Glutamatergic neuron (in vitro differentiated cells): ENCODE results near the gene MRE11. TPM values are rescaled to one million over a fixed set of nuclear protein-coding genes. Genes with fewer than 3 reads are reported as not detected.
A peak's percentile ranks its signal among the peaks of the same experiment; 100 is the strongest.
"Not testable (repeated sequence)": the region's sequence is repeated elsewhere in the genome, so short reads cannot be mapped to it uniquely, and the experiment has no call there.

Experiments used
- DNase-seq: peaks from one replicate; pipeline ENCODE4 v3.0.0; 2022
- H3K27ac Mint-ChIP-seq: one replicate; pipeline ENCODE4 v1.8.0; 2020; ENCODE audit warnings: mild to moderate bottlenecking, mixed read lengths, inconsistent platforms; ENCODE audit not compliant: unreplicated experiment
- H3K27me3 Mint-ChIP-seq: one replicate; pipeline ENCODE4 v1.8.0; 2020; ENCODE audit warnings: mild to moderate bottlenecking, moderate library complexity, mixed read lengths, inconsistent platforms; ENCODE audit not compliant: unreplicated experiment
- H3K36me3 Mint-ChIP-seq: one replicate; pipeline ENCODE4 v1.8.0; 2020; ENCODE audit warnings: mild to moderate bottlenecking, mixed read lengths, inconsistent platforms; ENCODE audit not compliant: unreplicated experiment
- H3K4me1 Mint-ChIP-seq: one replicate; pipeline ENCODE4 v1.8.0; 2020; ENCODE audit warnings: mild to moderate bottlenecking, low read depth, mixed read lengths, inconsistent platforms; ENCODE audit not compliant: unreplicated experiment
- H3K4me3 Mint-ChIP-seq: one replicate; pipeline ENCODE4 v1.8.0; 2020; ENCODE audit warnings: mild to moderate bottlenecking, mixed read lengths, inconsistent platforms; ENCODE audit not compliant: unreplicated experiment
- H3K9me3 Mint-ChIP-seq: one replicate; pipeline ENCODE4 v1.8.0; 2020; ENCODE audit warnings: mild to moderate bottlenecking, moderate library complexity, mixed read lengths, inconsistent platforms; ENCODE audit not compliant: unreplicated experiment
- total RNA-seq: library from RNA; stranded (reverse); fragmentation: NEBNext Ultra II Directional; extraction: Animal tissue kit (Norgen Biotek cat#: 25700); gene quantifications from one replicate; pipeline ENCODE4 v1.2.1, GENCODE V29; 2021; ENCODE audit not compliant: unreplicated experiment
- TF ChIP-seq, protein P1 (sequence below): fragments of 200-600 bp; sonication (generic); IDR thresholded peaks from one replicate; pipeline ENCODE4 v1.5.0; 2021; ENCODE audit not compliant: partially characterized antibody, unreplicated experiment

The MRE11 gene
- total RNA-seq, 1 donor from 2014 or later = 14.4 TPM

- H3K4me1 Mint-ChIP-seq = no peaks in the 10 kb centered on the region
- peaks cover 2% of the 10 kb centered on the region for H3K27me3 Mint-ChIP-seq
Observed at GRCh38 chr11:94511932-94512781, 18.5 kb upstream of the MRE11 start, which contains the start of gene C11orf97. C11orf97 (plus strand) TSS chr11:94512461; CDS start chr11:94512529, 68 bp downstream.

GRCh38 chr11:94507485-94507884 is 13.8 kb upstream of the MRE11 start:
- H3K9me3 Mint-ChIP-seq = peaks cover 2% of the 10 kb centered on the region
- H3K36me3 Mint-ChIP-seq = no peaks in the 10 kb centered on the region
- H3K4me3 Mint-ChIP-seq = no peak overlapping the region
- H3K4me1 Mint-ChIP-seq = no peaks in the 10 kb centered on the region
- no peak for DNase-seq
- TF ChIP-seq, protein P1, sequence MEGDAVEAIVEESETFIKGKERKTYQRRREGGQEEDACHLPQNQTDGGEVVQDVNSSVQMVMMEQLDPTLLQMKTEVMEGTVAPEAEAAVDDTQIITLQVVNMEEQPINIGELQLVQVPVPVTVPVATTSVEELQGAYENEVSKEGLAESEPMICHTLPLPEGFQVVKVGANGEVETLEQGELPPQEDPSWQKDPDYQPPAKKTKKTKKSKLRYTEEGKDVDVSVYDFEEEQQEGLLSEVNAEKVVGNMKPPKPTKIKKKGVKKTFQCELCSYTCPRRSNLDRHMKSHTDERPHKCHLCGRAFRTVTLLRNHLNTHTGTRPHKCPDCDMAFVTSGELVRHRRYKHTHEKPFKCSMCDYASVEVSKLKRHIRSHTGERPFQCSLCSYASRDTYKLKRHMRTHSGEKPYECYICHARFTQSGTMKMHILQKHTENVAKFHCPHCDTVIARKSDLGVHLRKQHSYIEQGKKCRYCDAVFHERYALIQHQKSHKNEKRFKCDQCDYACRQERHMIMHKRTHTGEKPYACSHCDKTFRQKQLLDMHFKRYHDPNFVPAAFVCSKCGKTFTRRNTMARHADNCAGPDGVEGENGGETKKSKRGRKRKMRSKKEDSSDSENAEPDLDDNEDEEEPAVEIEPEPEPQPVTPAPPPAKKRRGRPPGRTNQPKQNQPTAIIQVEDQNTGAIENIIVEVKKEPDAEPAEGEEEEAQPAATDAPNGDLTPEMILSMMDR = no peak
- no peak overlapping the region for H3K27ac Mint-ChIP-seq
- H3K27me3 Mint-ChIP-seq = peaks cover 4% of the 10 kb centered on the region

More at GRCh38 chr11:94511932-94512781, 18.5 kb upstream of the MRE11 start, which contains the start of gene C11orf97:
- Mint-ChIP-seq H3K4me3 (peak within 1 kb of the TSS; percentile 87), H3K9me3 (peaks cover 2% of the 10 kb centered on the region), H3K27ac (no peak within 1 kb of the TSS), H3K36me3 (no peaks in the 10 kb centered on the region)
- TF ChIP-seq, protein P1 = no peak
- peak; percentile 76 for DNase-seq

- H3K4me3 Mint-ChIP-seq, DNase-seq, H3K27ac Mint-ChIP-seq, H3K36me3 Mint-ChIP-seq, H3K9me3 Mint-ChIP-seq, H3K27me3 Mint-ChIP-seq, H3K4me1 Mint-ChIP-seq: not testable (repeated sequence)
Observed at GRCh38 chr11:94506513-94506912, 12.9 kb upstream of the MRE11 start.

DNA sequence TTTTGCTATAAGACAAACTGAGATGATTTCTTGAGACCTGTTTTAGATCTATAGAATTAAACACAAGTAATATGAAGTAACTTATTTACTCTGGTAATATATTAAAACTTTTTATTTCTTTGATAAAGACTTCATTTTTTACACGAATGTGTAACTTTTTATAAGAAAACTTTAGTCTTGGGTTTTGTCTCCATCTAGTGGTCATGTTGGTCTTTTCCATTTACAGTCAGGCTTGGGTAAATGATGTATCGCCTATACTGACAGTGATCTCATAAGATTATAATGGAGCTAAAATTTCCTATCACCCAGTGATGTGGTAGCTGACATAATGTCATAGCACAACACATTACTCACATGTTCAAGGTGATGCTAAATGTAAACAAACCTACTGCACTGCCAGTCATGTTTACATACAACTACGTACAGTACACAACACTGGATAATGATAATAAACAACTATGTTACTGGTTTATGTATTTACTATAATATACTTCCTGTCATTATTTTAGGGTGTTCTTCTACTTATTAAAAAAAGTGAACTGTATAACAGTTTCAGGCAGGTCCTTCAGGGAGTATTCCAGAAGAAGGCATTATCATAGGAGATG is 11.1 kb upstream of the MRE11 start:
- Mint-ChIP-seq H3K4me1 (no peaks in the 10 kb centered on the region), H3K9me3 (peaks cover 2% of the 10 kb centered on the region), H3K4me3 (no peak overlapping the region), H3K36me3 (no peaks in the 10 kb centered on the region), H3K27me3 (peaks cover 4% of the 10 kb centered on the region), H3K27ac (no peak overlapping the region)
- no peak for DNase-seq
- TF ChIP-seq, protein P1 = peak; percentile 78

DNA sequence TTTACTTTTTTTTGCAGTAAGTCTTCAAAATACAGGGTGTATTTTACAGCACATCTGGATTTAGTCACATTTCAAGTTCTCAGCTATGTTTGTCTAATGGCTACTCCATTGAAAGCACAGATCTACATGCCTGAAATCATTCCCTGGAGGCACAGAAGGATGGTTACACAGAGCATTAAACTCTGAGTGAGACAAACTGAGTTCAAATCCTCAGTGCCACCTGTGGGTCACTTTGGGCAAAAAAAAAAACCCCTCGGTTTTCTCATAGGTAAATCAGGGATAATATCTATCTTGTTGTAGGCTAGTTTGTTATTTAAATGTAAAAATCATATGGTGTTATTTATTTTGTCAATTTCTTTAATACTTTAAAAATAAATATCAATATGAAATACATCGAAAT is 7.9 kb upstream of the MRE11 start:
- no peaks in the 10 kb centered on the region for H3K36me3 Mint-ChIP-seq
- no peaks in the 10 kb centered on the region for H3K4me1 Mint-ChIP-seq
- no peak overlapping the region for H3K27ac Mint-ChIP-seq
- H3K27me3 Mint-ChIP-seq = peaks cover 2% of the 10 kb centered on the region
- no peak overlapping the region for H3K4me3 Mint-ChIP-seq
- DNase-seq = no peak
- TF ChIP-seq, protein P1 = no peak
- H3K9me3 Mint-ChIP-seq = no peaks in the 10 kb centered on the region
